GM23338 (cell line): Measurements from ENCODE around the gene RBM44. TPM values are rescaled to one million over a fixed set of nuclear protein-coding genes. Genes with fewer than 3 reads are reported as not detected.

Experiments used
- ATAC-seq: fragments of 200-7000 bp; cut with Tn5 transposase; 3 replicates; pipeline ENCODE4 v1.9.1; 2020
- DNase-seq: peaks from one replicate; pipeline ENCODE4 v3.0.0-alpha.2; 2015; ENCODE audit warnings: low spot score
- H2AFZ ChIP-seq: fragments of 200-600 bp; sonication (generic); 2 replicates; pipeline ENCODE4 v1.8.0; 2016; ENCODE audit warnings: antibody characterized with exemption, mild to moderate bottlenecking, moderate library complexity
- H3F3A ChIP-seq: fragments of 200-600 bp; sonication (generic); replicated peaks from 2 replicates; pipeline ENCODE4 v1.8.0; 2017; ENCODE audit warnings: antibody characterized with exemption, mixed run types, low read depth
- H3K27ac ChIP-seq: fragments of 200-600 bp; sonication (generic); 2 replicates; pipeline ENCODE4 v1.6.1; 2016; ENCODE audit warnings: low read depth
- H3K27me3 ChIP-seq: fragments of 200-600 bp; sonication (generic); 2 replicates; pipeline ENCODE4 v1.8.0; 2016; ENCODE audit warnings: mild to moderate bottlenecking, mixed run types, moderate library complexity; ENCODE audit not compliant: insufficient read depth
- H3K36me3 ChIP-seq: fragments of 200-600 bp; sonication (generic); 2 replicates; pipeline ENCODE4 v1.8.0; 2016; ENCODE audit warnings: mild to moderate bottlenecking; ENCODE audit not compliant: insufficient read depth
- H3K4me1 ChIP-seq: fragments of 200-600 bp; sonication (generic); 2 replicates; pipeline ENCODE4 v1.8.0; 2016; ENCODE audit warnings: mild to moderate bottlenecking, moderate library complexity; ENCODE audit not compliant: insufficient read depth
- H3K4me2 ChIP-seq: fragments of 200-600 bp; sonication (generic); 2 replicates; pipeline ENCODE4 v1.7.1; 2017; ENCODE audit warnings: mixed run types
- H3K4me3 ChIP-seq: fragments of 200-600 bp; sonication (generic); 2 replicates; pipeline ENCODE4 v1.6.1; 2016; ENCODE audit warnings: mixed run types
- H3K79me2 ChIP-seq: fragments of 200-600 bp; sonication (generic); replicated peaks from 2 replicates; pipeline ENCODE4 v1.8.0; 2017; ENCODE audit warnings: mild to moderate bottlenecking; ENCODE audit not compliant: insufficient read depth
- H3K9me2 ChIP-seq: fragments of 200-600 bp; sonication (generic); 2 replicates; pipeline ENCODE4 v1.8.0; 2017; ENCODE audit not compliant: insufficient read depth
- H4K20me1 ChIP-seq: fragments of 200-600 bp; sonication (generic); replicated peaks from 2 replicates; pipeline ENCODE4 v1.8.0; 2017; ENCODE audit warnings: mild to moderate bottlenecking; ENCODE audit not compliant: insufficient read depth
- H3K27ac Mint-ChIP-seq: 2 replicates; pipeline ENCODE4 v1.8.0; 2020; ENCODE audit warnings: inconsistent platforms, mild to moderate bottlenecking, moderate library complexity, mixed read lengths
- H3K27me3 Mint-ChIP-seq: 3 replicates; pipeline ENCODE4 v1.8.0; 2022; ENCODE audit warnings: low read depth, mild to moderate bottlenecking, moderate library complexity, mixed read lengths, inconsistent platforms; ENCODE audit not compliant: insufficient read depth, poor library complexity
- H3K36me3 Mint-ChIP-seq: 3 replicates; pipeline ENCODE4 v1.8.0; 2021; ENCODE audit warnings: low read depth, mild to moderate bottlenecking, inconsistent platforms, moderate library complexity, mixed read lengths
- H3K4me1 Mint-ChIP-seq: 3 replicates; pipeline ENCODE4 v1.8.0; 2020; ENCODE audit warnings: mild to moderate bottlenecking, inconsistent platforms, mixed read lengths
- H3K4me3 Mint-ChIP-seq: 3 replicates; pipeline ENCODE4 v1.8.0; 2021; ENCODE audit warnings: moderate library complexity, mild to moderate bottlenecking, inconsistent platforms, mixed read lengths
- H3K9me3 Mint-ChIP-seq: 3 replicates; pipeline ENCODE4 v1.8.0; 2020; ENCODE audit warnings: moderate library complexity, mild to moderate bottlenecking, inconsistent platforms, mixed read lengths
- CREB1 ChIP-seq: fragments of 250-450 bp; sonication (Bioruptor Pico); IDR thresholded peaks from 2 replicates; pipeline ENCODE4 v1.5.0; 2020; ENCODE audit warnings: low read depth, mild to moderate bottlenecking, moderate library complexity
- CTCF ChIP-seq, 2 experiments: fragments of 200-600 bp in 1 of 2; sonication (generic) in 1 of 2; conservative IDR thresholded peaks; 2 replicates each; pipeline versions ENCODE4 v1.5.1 to v1.6.1; 2016 to 2017; ENCODE audit warnings: antibody characterized with exemption in 2 of 2, low read depth in 2 of 2, mild to moderate bottlenecking in 2 of 2, moderate library complexity in 1 of 2
- ETS1 ChIP-seq: IDR thresholded peaks from 2 replicates; pipeline ENCODE4 v1.6.1; 2016; ENCODE audit warnings: antibody characterized with exemption
- EZH2 ChIP-seq: fragments of 200-600 bp; sonication (generic); IDR thresholded peaks from one replicate; pipeline ENCODE4 v1.8.0; 2017; ENCODE audit warnings: antibody characterized with exemption, mild to moderate bottlenecking, low read depth; ENCODE audit not compliant: unreplicated experiment
- EZH2phosphoT487 ChIP-seq: fragments of 200-600 bp; sonication (generic); IDR thresholded peaks from one replicate; pipeline ENCODE4 v1.8.1; 2018; ENCODE audit warnings: antibody characterized with exemption; ENCODE audit not compliant: unreplicated experiment
- JUNB ChIP-seq: IDR thresholded peaks from one replicate; pipeline ENCODE4 v1.6.1; 2016; ENCODE audit warnings: antibody characterized with exemption; ENCODE audit not compliant: unreplicated experiment
- NANOG ChIP-seq: IDR thresholded peaks from 2 replicates; pipeline ENCODE4 v1.6.1; 2016; ENCODE audit warnings: antibody characterized with exemption, borderline replicate concordance
- POLR2AphosphoS5 ChIP-seq: IDR thresholded peaks from 2 replicates; pipeline ENCODE4 v1.6.1; 2016; ENCODE audit warnings: antibody characterized with exemption, low read depth
- REST ChIP-seq: IDR thresholded peaks from one replicate; pipeline ENCODE4 v1.6.1; 2018; ENCODE audit warnings: antibody characterized with exemption; ENCODE audit not compliant: unreplicated experiment
- STAT1 ChIP-seq: IDR thresholded peaks from one replicate; pipeline ENCODE4 v1.6.1; 2016; ENCODE audit warnings: antibody characterized with exemption; ENCODE audit not compliant: unreplicated experiment
- ZNF114 ChIP-seq: fragments of 250-450 bp; sonication (Bioruptor Pico); IDR thresholded peaks from 2 replicates; pipeline ENCODE4 v1.5.0; 2020; ENCODE audit warnings: mild to moderate bottlenecking, moderate library complexity
- ZNF462 ChIP-seq: fragments of 250-450 bp; sonication (Bioruptor Pico); IDR thresholded peaks from 2 replicates; pipeline ENCODE4 v1.5.0; 2020; ENCODE audit warnings: mild to moderate bottlenecking, moderate library complexity
- polyA plus RNA-seq: library from polyadenylated mRNA; unstranded; fragments of >200 nt; fragmentation: Nextera tagmentation; extraction: Ambion mirVana; gene quantifications from 2 replicates; pipeline ENCODE4 v1.2.1, GENCODE V29; 2016
- total RNA-seq: library from RNA; depleted of rRNA; stranded (reverse); fragments of >200 nt; shearing (Covaris generic); gene quantifications from 2 replicates; pipeline ENCODE4 v1.2.3, GENCODE V29; 2014

The RBM44 gene
- total and polyA plus RNA-seq, 2 experiments from 2014 or later, result 0.29 to 0.87 TPM

GRCh38 chr2:237816531-237816930 is 18.0 kb downstream of the RBM44 start (continued):
- TF ChIP-seq ETS1, result no peak

GRCh38 chr2:237818066-237818473 is 19.5 kb downstream of the RBM44 start:
- Histone ChIP-seq H3K4me1 (no peaks in the 10 kb centered on the region), H3K4me2 (no peak overlapping the region), H3K27me3 (no peaks in the 10 kb centered on the region), H3K9me2 (no peaks in the 10 kb centered on the region), H4K20me1 (no peaks in the 10 kb centered on the region), H2AFZ (no peak overlapping the region), H3F3A (no peaks in the 10 kb centered on the region), H3K79me2 (no peaks in the 10 kb centered on the region), H3K4me3 (no peak overlapping the region), H3K27ac (no peak overlapping the region), H3K36me3 (no peaks in the 10 kb centered on the region)
- no peaks in the 10 kb centered on the region for H3K9me3 Mint-ChIP-seq
- no peaks in the 10 kb centered on the region for H3K36me3 Mint-ChIP-seq
- no peak overlapping the region for H3K27ac Mint-ChIP-seq
- H3K4me1 Mint-ChIP-seq, result no peaks in the 10 kb centered on the region
- no peak for TF ChIP-seq EZH2phosphoT487
- no peak for TF ChIP-seq ETS1
- TF ChIP-seq ZNF462 (CRISPR knock-in tag), result no peak
- TF ChIP-seq JUNB, result no peak
- TF ChIP-seq CREB1 (CRISPR knock-in tag), result no peak
- no peak for TF ChIP-seq STAT1
- TF ChIP-seq POLR2AphosphoS5, result no peak
- no peak for TF ChIP-seq ZNF114
- TF ChIP-seq EZH2, result no peak
- no peak for TF ChIP-seq NANOG
- no peak for TF ChIP-seq CTCF (conservative IDR thresholded peaks at IDR 0.05; ENCODE audit: low read depth in 2 of 2)
- TF ChIP-seq REST, result no peak
- no peak overlapping the region for H3K4me3 Mint-ChIP-seq
- DNase-seq (no peak), ATAC-seq (no peak)
- no peaks in the 10 kb centered on the region for H3K27me3 Mint-ChIP-seq
